ENCODE measurements around the gene DBR1.

DNA sequence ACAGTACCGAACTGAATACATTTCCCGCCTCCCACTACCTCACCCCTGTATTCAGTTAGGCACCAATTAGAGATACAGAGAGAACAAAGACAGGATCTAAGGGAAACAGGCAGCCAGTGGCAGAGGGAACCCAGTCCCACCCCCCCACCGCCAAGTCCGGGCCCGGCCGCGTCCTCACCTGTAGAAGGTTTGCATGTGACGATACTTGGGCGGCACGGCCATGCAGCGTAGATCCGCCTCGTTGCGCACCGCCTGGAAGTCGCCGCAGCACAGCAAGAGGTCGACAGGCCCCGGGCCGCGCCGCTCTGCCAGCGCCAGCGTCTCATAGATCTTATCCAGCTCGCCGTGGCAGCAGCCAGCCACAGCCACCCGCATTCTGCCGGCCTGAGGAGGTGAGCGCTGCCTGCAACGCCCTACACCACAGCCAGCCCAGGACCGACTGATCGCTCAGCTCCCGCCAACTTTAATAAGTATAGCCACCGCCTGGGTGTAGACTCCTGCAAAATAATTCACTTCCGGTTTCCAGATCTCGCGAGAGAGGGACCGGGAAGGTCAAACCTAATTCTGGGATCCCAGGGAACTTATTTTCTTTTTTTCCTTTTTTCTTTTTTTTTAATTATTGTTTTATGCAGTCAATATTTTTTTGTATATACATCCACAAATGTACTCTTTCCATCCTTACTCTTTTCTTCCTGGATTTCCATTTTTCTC lies at the start of gene DBR1:
- TF ChIP-seq, protein P1, sequence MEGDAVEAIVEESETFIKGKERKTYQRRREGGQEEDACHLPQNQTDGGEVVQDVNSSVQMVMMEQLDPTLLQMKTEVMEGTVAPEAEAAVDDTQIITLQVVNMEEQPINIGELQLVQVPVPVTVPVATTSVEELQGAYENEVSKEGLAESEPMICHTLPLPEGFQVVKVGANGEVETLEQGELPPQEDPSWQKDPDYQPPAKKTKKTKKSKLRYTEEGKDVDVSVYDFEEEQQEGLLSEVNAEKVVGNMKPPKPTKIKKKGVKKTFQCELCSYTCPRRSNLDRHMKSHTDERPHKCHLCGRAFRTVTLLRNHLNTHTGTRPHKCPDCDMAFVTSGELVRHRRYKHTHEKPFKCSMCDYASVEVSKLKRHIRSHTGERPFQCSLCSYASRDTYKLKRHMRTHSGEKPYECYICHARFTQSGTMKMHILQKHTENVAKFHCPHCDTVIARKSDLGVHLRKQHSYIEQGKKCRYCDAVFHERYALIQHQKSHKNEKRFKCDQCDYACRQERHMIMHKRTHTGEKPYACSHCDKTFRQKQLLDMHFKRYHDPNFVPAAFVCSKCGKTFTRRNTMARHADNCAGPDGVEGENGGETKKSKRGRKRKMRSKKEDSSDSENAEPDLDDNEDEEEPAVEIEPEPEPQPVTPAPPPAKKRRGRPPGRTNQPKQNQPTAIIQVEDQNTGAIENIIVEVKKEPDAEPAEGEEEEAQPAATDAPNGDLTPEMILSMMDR (IDR thresholded peaks at IDR 0.05 in 4 of 5, conservative IDR thresholded peaks at IDR 0.05 in 1 of 5): no peak
- TF ChIP-seq POLR2A (IDR thresholded peaks at IDR 0.05): peak; percentile 50 to 71
